ENCODE measurements around the gene RESF1.

- TF ChIP-seq ZNF274 (IDR thresholded peaks at IDR 0.05; ENCODE audit: low read depth, low read length) (no peak), YY1 (IDR thresholded peaks at IDR 0.05; ENCODE audit: insufficient read depth, insufficient read length) (no peak), SUZ12 (IDR thresholded peaks at IDR 0.05; ENCODE audit: extremely low read depth, insufficient read depth, insufficient read length) (no peak)
Observed at GRCh38 chr12:31914927-31915326, 44.3 kb upstream of the RESF1 start.

All from NT2/D1 (cell line).